BJ (cell line): ENCODE data around the gene ZNF792. TPM values are rescaled to one million over a fixed set of nuclear protein-coding genes. Genes with fewer than 3 reads are reported as not detected.

Source experiments
- CTCF ChIA-PET: fragments of 350-600 bp; formaldehyde crosslinking; extraction: SDS; loops from one replicate; lab custom pipeline; 2021; ENCODE audit warnings: antibody characterized with exemption, inconsistent platforms; lab: Yijun Ruan, JAX
- POLR2A ChIA-PET: fragments of 300-600 bp; sonication (Branson Sonifier 250); formaldehyde crosslinking; extraction: SDS; loops from one replicate; lab custom pipeline; 2021; ENCODE audit warnings: antibody characterized with exemption; lab: Charles Lee
- DNase-seq: peaks from one replicate; pipeline ENCODE4 v3.0.0-alpha.2; 2011; ENCODE audit warnings: low read depth
- H3K27me3 ChIP-seq: 2 replicates; pipeline ENCODE4 v1.6.0; 2011; ENCODE audit warnings: low read length; ENCODE audit not compliant: control insufficient read depth, insufficient read depth
- H3K36me3 ChIP-seq: 2 replicates; pipeline ENCODE4 v1.5.1; 2011; ENCODE audit warnings: low read length; ENCODE audit not compliant: control insufficient read depth, insufficient read depth
- H3K4me3 ChIP-seq: 2 replicates; pipeline ENCODE4 v1.5.1; 2011; ENCODE audit warnings: low read depth, mild to moderate bottlenecking, control low read depth, low read length
- CTCF ChIP-seq: IDR thresholded peaks from 2 replicates; pipeline ENCODE4 v1.5.1; 2011; ENCODE audit warnings: low read depth, mild to moderate bottlenecking, control low read depth, inconsistent platforms, low read length, moderate library complexity; ENCODE audit not compliant: insufficient read depth
- polyA plus RNA-seq: library from polyadenylated mRNA; depleted of rRNA; stranded (reverse); fragments of >200 nt; gene quantifications from 2 replicates; pipeline ENCODE4 v1.2.3, GENCODE V29; 2011

ZNF792 gene
- polyA plus RNA-seq, 1 experiment = 1.8 TPM

- CTCF ChIA-PET = no interaction called here
- H3K4me3 ChIP-seq = no peak overlapping the region
- POLR2A ChIA-PET = no interaction called here
- TF ChIP-seq CTCF = no peak
- DNase-seq = no peak
- H3K36me3 ChIP-seq = peaks cover 1% of the 10 kb centered on the region; the same call in 1 of the 2 replicates
- no peaks in the 10 kb centered on the region for H3K27me3 ChIP-seq
These were observed 20.0 kb downstream of the ZNF792 start for GRCh38 chr19:34943861-34944573.

- no peaks in the 10 kb centered on the region for H3K27me3 ChIP-seq
- H3K36me3 ChIP-seq = peaks cover 1% of the 10 kb centered on the region; the same call in 1 of the 2 replicates
- ChIA-PET CTCF (no interaction called here), POLR2A (no interaction called here)
- H3K4me3 ChIP-seq = no peak overlapping the region
- DNase-seq = no peak
- no peak for TF ChIP-seq CTCF
These were observed 25.1 kb downstream of the ZNF792 start for GRCh38 chr19:34938886-34939285.

GRCh38 chr19:34936184-34936583 is 27.8 kb downstream of the ZNF792 start:
- H3K4me3 ChIP-seq = no peak overlapping the region
- H3K27me3 ChIP-seq = no peaks in the 10 kb centered on the region
- ChIA-PET CTCF (interaction anchor here (0.6 kb wide), 1 partner anchor 717 kb away, joined by 3 read pairs; no protein-coding TSS in a partner anchor), POLR2A (no interaction called here)
- no peak for TF ChIP-seq CTCF
- H3K36me3 ChIP-seq = no peaks in the 10 kb centered on the region; the same call in 1 of the 2 replicates
- no peak for DNase-seq

- CTCF ChIA-PET = interaction anchor here (0.9 to 1.3 kb wide), 2 partner anchors 14 to 29 kb away, joined by 3 to 5 read pairs; no protein-coding TSS in a partner anchor
- no peak for TF ChIP-seq CTCF
- H3K36me3 ChIP-seq = no peaks in the 10 kb centered on the region; the same call in 1 of the 2 replicates
- H3K4me3 ChIP-seq = no peak overlapping the region
- POLR2A ChIA-PET = no interaction called here
- no peak for DNase-seq
- no peaks in the 10 kb centered on the region for H3K27me3 ChIP-seq
These were observed 31.5 kb downstream of the ZNF792 start for GRCh38 chr19:34932494-34932893.

GRCh38 chr19:34926685-34927375 is 37.2 kb downstream of the ZNF792 start, which contains the start of gene ZNF30:
Gene ZNF30 (plus strand): TSS chr19:34926903. CDS start chr19:34929948, 3,045 bp downstream.
- CTCF ChIA-PET = interaction anchor here (0.8 kb wide), 1 partner anchor 118 kb away, joined by 3 read pairs; no protein-coding TSS in a partner anchor

More at GRCh38 chr19:34926685-34927375, 37.2 kb downstream of the ZNF792 start, which contains the start of gene ZNF30:
- H3K36me3 ChIP-seq = no peaks in the 10 kb centered on the region
- peak within 1 kb of the TSS; percentile 45 for H3K4me3 ChIP-seq
- H3K27me3 ChIP-seq = no peaks in the 10 kb centered on the region
- POLR2A ChIA-PET = interaction anchor here (0.7 to 0.9 kb wide), 2 partner anchors 74 to 133 kb away, joined by 4 to 6 read pairs; no protein-coding TSS in a partner anchor
- peak; percentile 58 for DNase-seq
- TF ChIP-seq CTCF = no peak
